ENCODE measurements around the gene TGM1.
"Not testable (repeated sequence)": the region's sequence is repeated elsewhere in the genome, so short reads cannot be mapped to it uniquely, and the experiment has no call there.

Gene TGM1

DNA sequence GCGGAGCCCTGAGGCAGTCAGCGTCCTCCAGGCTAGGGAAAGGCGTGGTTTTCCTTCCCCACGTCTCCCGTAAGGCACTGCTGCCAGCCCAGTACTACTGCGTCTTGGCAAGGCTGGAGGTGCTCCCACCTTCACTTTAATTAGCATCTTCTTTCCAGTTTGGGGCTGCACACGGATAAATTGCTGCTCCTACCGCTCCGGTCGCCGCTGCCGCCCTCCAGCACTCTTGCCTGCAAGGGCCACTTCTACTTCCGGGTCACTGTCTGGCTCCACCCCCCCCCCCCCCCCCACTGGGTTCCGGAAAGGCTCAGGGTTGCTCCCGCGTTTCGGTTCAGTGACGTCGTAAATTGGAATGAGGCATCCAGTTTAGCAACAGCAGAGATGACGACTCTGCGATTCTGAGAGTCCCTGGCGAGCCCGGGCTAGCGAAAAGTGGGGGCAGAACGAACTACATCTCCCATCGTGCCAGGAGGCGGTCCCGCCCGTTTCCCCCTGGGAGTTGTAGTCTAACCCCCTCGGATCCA, 30.8 kb downstream of the TGM1 start, which contains the start of gene NEDD8:
NEDD8 (minus strand) TSS at position 247 of the 524 bp plus-strand sequence; CDS start at position 147, 100 bp downstream.
- peak; percentile 84 to 92 for DNase-seq

DNA sequence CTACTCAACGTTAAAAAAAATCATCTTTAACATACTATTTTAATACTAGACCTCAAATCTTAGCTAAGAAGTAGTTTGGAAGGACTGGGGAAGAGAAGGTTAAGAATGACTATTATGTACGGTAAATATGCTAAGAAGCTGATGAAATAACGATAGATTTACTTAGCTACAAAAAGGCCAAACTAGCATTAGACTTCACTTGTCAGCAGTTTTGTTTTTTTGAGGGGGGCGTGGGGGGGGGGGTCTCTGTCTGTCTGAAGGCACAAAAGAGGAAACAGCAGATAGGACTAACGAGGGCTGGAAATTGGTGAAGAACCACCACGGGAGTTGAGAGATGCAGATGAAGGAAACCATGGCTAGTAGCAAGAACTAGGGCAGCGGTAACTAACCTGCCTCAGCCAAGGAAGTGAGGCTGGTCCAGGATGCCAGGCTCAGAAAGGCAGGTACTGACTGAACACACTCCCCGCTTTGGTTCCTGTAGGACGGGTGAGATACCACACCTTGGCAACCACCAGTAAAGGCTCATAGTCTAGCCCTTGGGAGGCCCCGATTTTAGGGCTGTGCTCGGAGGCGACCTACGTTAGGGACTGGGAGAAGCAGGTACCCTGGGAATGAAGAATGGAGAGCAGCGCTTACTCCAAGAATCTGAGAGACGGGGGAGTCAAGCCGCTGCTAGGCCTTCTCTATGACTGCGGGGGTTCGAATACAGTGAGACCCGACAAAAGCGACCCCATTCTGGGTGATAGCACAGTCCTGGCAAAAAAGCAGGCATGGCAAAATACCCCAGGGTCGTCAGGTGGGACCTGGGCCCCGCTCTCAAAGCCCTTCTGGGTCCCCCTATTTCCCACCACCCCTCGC, 31.5 kb downstream of the TGM1 start:
- DNase-seq: peak in 1 of 2 experiments; percentile 12

GRCh38 chr14:24228902-24229301, 34.1 kb downstream of the TGM1 start:
- no peak for DNase-seq

DNA sequence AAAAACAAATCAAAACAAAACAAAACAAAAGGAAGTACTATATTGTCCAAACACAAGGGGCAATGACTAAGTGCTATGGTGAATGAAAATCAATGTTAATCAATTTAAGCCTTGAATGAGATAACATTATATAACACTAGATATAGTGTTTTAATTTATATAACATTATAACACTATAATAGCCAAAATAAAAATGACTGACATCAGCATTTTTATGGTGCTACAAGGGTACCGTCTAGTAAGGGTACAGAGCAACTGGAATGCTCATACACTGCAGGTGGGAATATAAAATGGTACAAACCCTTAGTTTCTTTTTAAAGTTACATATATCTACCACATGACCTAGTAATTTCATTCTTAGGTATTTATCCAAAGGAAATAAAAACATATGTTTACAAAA, 36.5 kb downstream of the TGM1 start:
- no peak for DNase-seq

- DNase-seq: no peak
Observed at GRCh38 chr14:24224618-24225071, 38.3 kb downstream of the TGM1 start.

DNA sequence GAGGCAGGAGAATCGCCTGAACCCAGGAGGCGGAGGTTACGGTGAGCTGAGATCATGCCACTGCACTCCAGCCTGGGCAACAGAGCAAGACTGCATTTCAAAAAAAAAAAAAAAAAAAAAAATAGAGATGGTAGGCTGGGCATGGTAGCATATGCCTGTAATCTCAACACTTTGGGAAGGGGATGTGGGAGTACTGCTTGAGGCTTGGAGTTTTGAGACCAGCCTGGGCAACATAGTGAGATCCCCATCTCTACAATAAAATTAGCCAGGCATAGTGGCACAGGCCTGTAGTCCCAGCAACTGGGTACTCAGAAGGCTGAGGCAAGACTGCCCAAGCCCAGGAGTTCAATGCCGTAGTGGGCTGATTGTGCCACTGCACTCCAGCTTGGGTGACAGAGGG, 40.0 kb downstream of the TGM1 start:
- not testable (repeated sequence) for DNase-seq

DNA sequence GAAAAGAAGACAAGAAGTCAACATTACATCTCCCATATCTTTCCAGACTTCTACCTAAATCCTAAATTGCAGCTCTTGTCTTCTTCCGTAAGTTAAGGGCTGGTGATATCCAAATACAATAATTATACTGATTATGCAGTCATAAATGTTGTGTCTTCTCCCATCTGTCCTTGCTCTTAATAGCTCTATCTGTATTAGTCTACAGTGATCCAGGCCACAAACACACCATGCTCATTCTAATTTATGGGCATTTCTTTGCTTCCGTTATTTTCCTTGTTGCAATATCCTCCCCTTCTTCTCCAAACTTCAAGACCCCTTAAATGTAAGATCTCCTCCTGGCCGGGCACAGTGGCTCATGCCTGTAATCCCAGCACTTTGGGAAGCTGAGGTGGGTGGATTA, 43.5 kb downstream of the TGM1 start:
- no peak for DNase-seq

GRCh38 chr14:24219080-24219479, 43.9 kb downstream of the TGM1 start:
- no peak for DNase-seq

DNA sequence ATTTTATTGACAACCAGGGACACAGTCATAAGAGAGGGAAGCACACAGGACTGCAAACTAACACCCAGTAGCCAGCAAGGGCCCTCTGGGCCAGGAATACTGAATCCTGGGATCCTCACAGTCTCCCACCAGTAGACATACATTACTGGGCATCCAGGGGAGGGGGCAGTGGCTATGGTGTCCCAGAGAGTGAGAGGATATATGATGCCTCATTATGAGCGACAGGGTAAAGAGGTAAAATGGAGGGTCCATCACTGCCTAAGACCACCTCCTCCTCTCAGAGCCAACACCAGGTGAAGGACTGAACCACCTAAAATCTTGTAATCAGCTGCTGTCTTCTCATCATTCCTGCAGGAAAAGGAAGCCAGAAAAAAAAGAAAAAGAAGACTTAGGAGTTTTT, 46.1 kb downstream of the TGM1 start:
- DNase-seq: not testable (repeated sequence)

DNA sequence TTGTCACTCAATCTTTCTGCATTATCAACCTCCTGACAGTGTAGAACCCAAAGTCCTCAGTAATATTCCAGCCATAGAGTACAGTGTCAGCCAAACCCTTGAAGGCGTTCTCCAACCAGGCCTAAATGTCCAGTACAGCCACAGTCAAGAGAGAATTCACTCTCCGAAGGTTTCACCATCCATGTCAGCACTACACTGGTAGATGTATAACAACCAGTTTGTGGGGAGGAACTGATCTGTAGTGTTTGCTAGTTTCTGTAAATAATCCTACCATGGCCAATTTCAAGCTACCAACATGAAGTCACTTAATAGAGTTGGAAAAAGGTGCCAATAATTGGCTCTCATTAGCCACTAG, 46.7 kb downstream of the TGM1 start:
- no peak for DNase-seq

DNA sequence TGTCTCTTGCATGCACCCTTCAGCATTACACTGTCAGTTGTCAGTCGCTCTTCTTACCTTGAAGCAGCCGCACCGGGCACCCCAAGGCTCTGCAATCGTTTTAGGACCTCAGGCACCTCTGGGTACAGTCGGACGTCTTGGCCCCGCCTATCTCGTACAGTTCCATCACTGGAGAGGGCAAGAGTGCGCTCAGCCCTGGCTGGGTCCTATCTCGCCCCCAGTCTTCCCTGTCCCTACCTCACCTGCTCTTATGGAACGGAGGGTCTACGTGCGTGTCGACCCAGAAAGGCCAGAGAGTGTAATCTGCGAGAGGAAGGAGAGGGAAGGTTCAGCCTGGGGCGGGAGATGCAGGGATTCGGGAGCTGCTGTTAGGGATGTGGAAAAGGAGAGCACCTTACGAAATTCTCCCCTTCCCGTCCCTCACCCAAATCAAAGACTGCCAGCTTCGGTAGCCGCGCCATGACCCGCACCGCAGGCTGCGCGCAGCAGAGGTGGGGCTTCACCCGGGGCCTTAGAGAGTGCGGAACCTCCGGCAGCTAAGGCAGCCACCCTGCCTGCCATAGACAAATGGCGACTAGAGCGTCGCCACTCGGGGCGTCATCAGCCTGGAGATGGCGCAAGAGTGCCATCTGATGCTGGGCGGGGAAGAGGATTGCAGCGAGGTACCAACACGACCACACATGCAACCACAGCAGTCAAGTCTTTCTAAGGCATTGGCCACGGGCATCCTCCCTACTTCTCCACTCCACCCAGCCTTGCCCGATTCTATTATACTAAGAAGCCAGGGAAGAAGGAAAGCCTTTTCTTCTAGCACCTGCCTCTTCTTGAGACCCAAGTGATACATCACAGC, 47.3 kb downstream of the TGM1 start, which contains the start of gene MDP1:
MDP1 (minus strand) TSS at position 572 of the 850 bp plus-strand sequence; CDS start at position 461, 111 bp downstream.
- DNase-seq: peak; percentile 79 to 85

- DNase-seq: no peak
Observed at GRCh38 chr14:24213866-24214662, 48.9 kb downstream of the TGM1 start.

- DNase-seq: peak; percentile 92 to 94
Observed at GRCh38 chr14:24212924-24213865, 49.8 kb downstream of the TGM1 start, which contains the start of gene CHMP4A. Gene CHMP4A, minus strand, starts transcription at chr14:24213488. Its CDS starts 49 bp downstream, at chr14:24213439.

GRCh38 chr14:24211311-24211710, 51.7 kb downstream of the TGM1 start:
- no peak for DNase-seq

- DNase-seq: no peak
Observed at GRCh38 chr14:24207625-24208024, 55.4 kb downstream of the TGM1 start.

- no peak for DNase-seq
Observed at GRCh38 chr14:24207104-24207551, 55.8 kb downstream of the TGM1 start.

GRCh38 chr14:24206260-24207103, 56.5 kb downstream of the TGM1 start:
- DNase-seq: no peak

- DNase-seq: no peak
Observed at GRCh38 chr14:24204163-24205146, 58.5 kb downstream of the TGM1 start.

All from stimulated activated CD4-positive, alpha-beta T cell treated with anti-CD3 and anti-CD28 coated beads, Interleukin-4, amount 100 ng/mL, for 4 hours (primary cell).